ENCODE measurements around the gene PPP2R5C. TPM values are rescaled to one million over a fixed set of nuclear protein-coding genes. Genes with fewer than 3 reads are reported as not detected.

Gene PPP2R5C
- total RNA-seq, 1 experiment from 2014 or later = 120 TPM

GRCh38 chr14:101875727-101876554 lies 114.4 kb downstream of the PPP2R5C start:
- H3K36me3 Mint-ChIP-seq (ENCODE audit: insufficient read depth, unreplicated experiment) = no peaks in the 10 kb centered on the region
- no peaks in the 10 kb centered on the region for H3K9me3 Mint-ChIP-seq (ENCODE audit: low read depth, unreplicated experiment)
- H3K4me3 Mint-ChIP-seq (ENCODE audit: low read depth, unreplicated experiment) = no peak overlapping the region
- H3K27me3 Mint-ChIP-seq (ENCODE audit: unreplicated experiment) = no peaks in the 10 kb centered on the region
- H3K27ac Mint-ChIP-seq (ENCODE audit: unreplicated experiment) = no peak overlapping the region
- no peak for TF ChIP-seq CTCF (IDR thresholded peaks at IDR 0.05; ENCODE audit: unreplicated experiment)
- intact Hi-C loops (cut with micrococcal nuclease; ENCODE audit: unreplicated experiment) = no loop called here
- no peaks in the 10 kb centered on the region for H3K4me1 Mint-ChIP-seq (ENCODE audit: low read depth, unreplicated experiment)
- CTCF ChIA-PET = no interaction called here
- no peak for DNase-seq
- BruUV-seq (replicated peaks) = no TSS peak

GRCh38 chr14:101876555-101876938 lies 115.0 kb downstream of the PPP2R5C start:
- no TSS peak for BruUV-seq (replicated peaks)
- no peaks in the 10 kb centered on the region for H3K9me3 Mint-ChIP-seq (ENCODE audit: low read depth, unreplicated experiment)
- CTCF ChIA-PET = no interaction called here

GRCh38 chr14:101877766-101878165 lies 116.3 kb downstream of the PPP2R5C start:
- Mint-ChIP-seq H3K9me3 (ENCODE audit: low read depth, unreplicated experiment) (no peaks in the 10 kb centered on the region), H3K4me1 (ENCODE audit: low read depth, unreplicated experiment) (no peaks in the 10 kb centered on the region), H3K4me3 (ENCODE audit: low read depth, unreplicated experiment) (no peak overlapping the region), H3K27ac (ENCODE audit: unreplicated experiment) (no peak overlapping the region), H3K36me3 (ENCODE audit: insufficient read depth, unreplicated experiment) (no peaks in the 10 kb centered on the region), H3K27me3 (ENCODE audit: unreplicated experiment) (no peaks in the 10 kb centered on the region)
- CTCF ChIA-PET = no interaction called here
- TF ChIP-seq CTCF (IDR thresholded peaks at IDR 0.05; ENCODE audit: unreplicated experiment) = no peak
- intact Hi-C loops (cut with micrococcal nuclease; ENCODE audit: unreplicated experiment) = no loop called here
- DNase-seq = no peak
- no TSS peak for BruUV-seq (replicated peaks)

More at GRCh38 chr14:101876555-101876938, 115.0 kb downstream of the PPP2R5C start:
- no peak for DNase-seq
- no peak overlapping the region for H3K4me3 Mint-ChIP-seq (ENCODE audit: low read depth, unreplicated experiment)
- H3K4me1 Mint-ChIP-seq (ENCODE audit: low read depth, unreplicated experiment) = no peaks in the 10 kb centered on the region
- intact Hi-C loops (cut with micrococcal nuclease; ENCODE audit: unreplicated experiment) = no loop called here
- no peaks in the 10 kb centered on the region for H3K36me3 Mint-ChIP-seq (ENCODE audit: insufficient read depth, unreplicated experiment)
- H3K27ac Mint-ChIP-seq (ENCODE audit: unreplicated experiment) = no peak overlapping the region
- TF ChIP-seq CTCF (IDR thresholded peaks at IDR 0.05; ENCODE audit: unreplicated experiment) = no peak
- no peaks in the 10 kb centered on the region for H3K27me3 Mint-ChIP-seq (ENCODE audit: unreplicated experiment)

GRCh38 chr14:101878211-101878821 lies 116.8 kb downstream of the PPP2R5C start:
- no peak overlapping the region for H3K4me3 Mint-ChIP-seq (ENCODE audit: low read depth, unreplicated experiment)
- no peaks in the 10 kb centered on the region for H3K36me3 Mint-ChIP-seq (ENCODE audit: insufficient read depth, unreplicated experiment)
- CTCF ChIA-PET = no interaction called here
- H3K9me3 Mint-ChIP-seq (ENCODE audit: low read depth, unreplicated experiment) = no peaks in the 10 kb centered on the region
- no TSS peak for BruUV-seq (replicated peaks)
- TF ChIP-seq CTCF (IDR thresholded peaks at IDR 0.05; ENCODE audit: unreplicated experiment) = no peak
- H3K27ac Mint-ChIP-seq (ENCODE audit: unreplicated experiment) = no peak overlapping the region
- intact Hi-C loops (cut with micrococcal nuclease; ENCODE audit: unreplicated experiment) = no loop called here
- no peak for DNase-seq
- H3K27me3 Mint-ChIP-seq (ENCODE audit: unreplicated experiment) = no peaks in the 10 kb centered on the region
- no peaks in the 10 kb centered on the region for H3K4me1 Mint-ChIP-seq (ENCODE audit: low read depth, unreplicated experiment)
